H1 (cell line): ENCODE measurements around the gene NACAD. TPM values are rescaled to one million over a fixed set of nuclear protein-coding genes. Genes with fewer than 3 reads are reported as not detected.

Source experiments
- CTCF ChIA-PET: fragments of 300-600 bp; sonication (Branson Sonifier 250); formaldehyde crosslinking; loops from one replicate; lab custom pipeline; 2021; ENCODE audit not compliant: partially characterized antibody; lab: Charles Lee
- POLR2A ChIA-PET: fragments of 300-600 bp; sonication (Branson Sonifier 250); formaldehyde crosslinking; loops from one replicate; lab custom pipeline; 2021; ENCODE audit warnings: inconsistent platforms; ENCODE audit not compliant: partially characterized antibody; lab: Charles Lee
- DNase-seq, 2 experiments: peaks; one replicate each; pipeline versions ENCODE4 v3.0.0 to v3.0.0-alpha.2; 2010 to 2022; ENCODE audit warnings: low spot score in 2 of 2, low read depth in 1 of 2, mixed read lengths in 1 of 2
- FAIRE-seq: peaks from 2 replicates; lab custom pipeline; 2011; peaks lifted over from hg19 to GRCh38; lab: Jason Lieb, UNC
- H2AFZ ChIP-seq: 2 replicates; pipeline ENCODE4 v1.8.1; 2012; ENCODE audit warnings: low read length, inconsistent platforms
- H2AK5ac ChIP-seq: 2 replicates; pipeline ENCODE4 v1.6.1; 2013; ENCODE audit warnings: low read depth, low read length
- H2BK120ac ChIP-seq: replicated peaks from 2 replicates; pipeline ENCODE3; 2013; ENCODE audit warnings: low read depth, low read length, inconsistent platforms
- H2BK12ac ChIP-seq: 2 replicates; pipeline ENCODE4 v1.6.1; 2013; ENCODE audit warnings: low read depth, low read length
- H2BK15ac ChIP-seq: 2 replicates; pipeline ENCODE4 v1.6.1; 2013; ENCODE audit warnings: low read length
- H2BK20ac ChIP-seq: 2 replicates; pipeline ENCODE4 v1.6.1; 2013; ENCODE audit warnings: low read length
- H2BK5ac ChIP-seq: 2 replicates; pipeline ENCODE4 v1.6.1; 2013; ENCODE audit warnings: low read depth, low read length
- H3K14ac ChIP-seq: 2 replicates; pipeline ENCODE4 v1.6.1; 2013; ENCODE audit warnings: inconsistent platforms; ENCODE audit not compliant: insufficient read length
- H3K18ac ChIP-seq: 2 replicates; pipeline ENCODE4 v1.6.1; 2013; ENCODE audit warnings: low read length; ENCODE audit errors: extremely low read depth
- H3K23ac ChIP-seq: 2 replicates; pipeline ENCODE4 v1.6.1; 2013; ENCODE audit warnings: inconsistent platforms; ENCODE audit not compliant: insufficient read length
- H3K23me2 ChIP-seq: 2 replicates; pipeline ENCODE4 v1.6.1; 2013; ENCODE audit warnings: low read depth, low read length
- H3K27ac ChIP-seq: 2 replicates; pipeline ENCODE4 v1.6.1; 2011; ENCODE audit warnings: low read depth, low read length, inconsistent platforms
- H3K27me3 ChIP-seq, 4 experiments: replicated peaks in 1 of 4; 1 replicate in 1 of 4; 2 replicates in 3 of 4; pipeline versions ENCODE4 v1.6.1 to v1.8.1; 2011 to 2013; ENCODE audit warnings: low read length in 3 of 4, mild to moderate bottlenecking in 3 of 4, inconsistent platforms in 2 of 4, mixed read lengths in 2 of 4, moderate library complexity in 1 of 4; ENCODE audit not compliant: control insufficient read depth in 3 of 4, insufficient read depth in 3 of 4; ENCODE audit errors: extremely low read depth in 1 of 4
- H3K36me3 ChIP-seq, 4 experiments: 2 replicates each; pipeline versions ENCODE4 v1.6.1 to v1.8.1; 2011 to 2013; ENCODE audit warnings: mild to moderate bottlenecking in 4 of 4, low read length in 3 of 4, moderate library complexity in 2 of 4, control low read depth in 1 of 4, inconsistent platforms in 1 of 4; ENCODE audit not compliant: insufficient read depth in 4 of 4, control insufficient read depth in 2 of 4
- H3K4ac ChIP-seq: replicated peaks from 2 replicates; pipeline ENCODE3; 2013; ENCODE audit warnings: low read length, low read depth, mixed read lengths, inconsistent platforms; ENCODE audit not compliant: insufficient read length
- H3K4me1 ChIP-seq, 4 experiments: replicated peaks in 1 of 4; 1 replicate in 1 of 4; 2 replicates in 3 of 4; pipeline versions ENCODE4 v1.6.1 to v1.8.1; 2011 to 2013; ENCODE audit warnings: low read length in 3 of 4, inconsistent platforms in 2 of 4, mixed read lengths in 1 of 4; ENCODE audit not compliant: insufficient read depth in 4 of 4, control insufficient read depth in 3 of 4
- H3K4me2 ChIP-seq, 2 experiments: 2 replicates each; pipeline versions ENCODE4 v1.6.1 to v1.8.1; 2011 to 2013; ENCODE audit warnings: low read depth in 2 of 2, low read length in 2 of 2, control low read depth in 1 of 2, inconsistent platforms in 1 of 2, mild to moderate bottlenecking in 1 of 2; ENCODE audit not compliant: insufficient read depth in 1 of 2
- H3K4me3 ChIP-seq, 4 experiments: fragments of 200-600, 300-600 bp in 1 of 4; sonication (generic), shearing (Covaris generic), sonication (Bioruptor Twin) in 1 of 4; 2 replicates each; pipeline versions ENCODE4 v1.5.1 to v1.8.1; 2011 to 2016; ENCODE audit warnings: low read length in 4 of 4, low read depth in 3 of 4, control low read depth in 2 of 4, inconsistent platforms in 2 of 4, mild to moderate bottlenecking in 2 of 4, mixed read lengths in 1 of 4, moderate library complexity in 1 of 4; ENCODE audit not compliant: insufficient read depth in 2 of 4; ENCODE audit errors: extremely low read depth in 1 of 4
- H3K56ac ChIP-seq: replicated peaks from 2 replicates; pipeline ENCODE3; 2013; ENCODE audit warnings: low read depth, mild to moderate bottlenecking, mixed read lengths, low read length, inconsistent platforms; ENCODE audit not compliant: insufficient read length
- H3K79me1 ChIP-seq: 2 replicates; pipeline ENCODE4 v1.6.1; 2013; ENCODE audit warnings: low read depth, low read length, control low read depth
- H3K79me2 ChIP-seq, 2 experiments: 2 replicates each; pipeline versions ENCODE4 v1.6.1 to v1.8.1; 2012 to 2013; ENCODE audit warnings: low read length in 2 of 2, mild to moderate bottlenecking in 2 of 2, inconsistent platforms in 1 of 2; ENCODE audit not compliant: insufficient read depth in 2 of 2, control insufficient read depth in 1 of 2
- H3K9ac ChIP-seq, 4 experiments: replicated peaks in 1 of 4; 1 replicate in 1 of 4; 2 replicates in 3 of 4; pipeline versions ENCODE4 v1.6.1 to v1.8.1; 2011 to 2013; ENCODE audit warnings: low read depth in 3 of 4, low read length in 3 of 4, control low read depth in 2 of 4, mild to moderate bottlenecking in 2 of 4, moderate library complexity in 2 of 4, inconsistent platforms in 1 of 4; ENCODE audit errors: extremely low read depth in 1 of 4
- H3K9me3 ChIP-seq, 2 experiments: 2 replicates each; pipeline versions ENCODE4 v1.6.1 to v1.8.1; 2012 to 2013; ENCODE audit warnings: mild to moderate bottlenecking in 2 of 2, moderate library complexity in 2 of 2, control low read depth in 1 of 2, inconsistent platforms in 1 of 2, low read depth in 1 of 2, low read length in 1 of 2, mixed read lengths in 1 of 2; ENCODE audit not compliant: insufficient read depth in 2 of 2
- H4K20me1 ChIP-seq, 2 experiments: replicated peaks in 1 of 2; 2 replicates each; pipeline versions ENCODE3 to v1.8.1; 2011 to 2013; ENCODE audit warnings: inconsistent platforms in 2 of 2, low read length in 2 of 2, mild to moderate bottlenecking in 1 of 2; ENCODE audit not compliant: insufficient read depth in 2 of 2, control insufficient read depth in 1 of 2
- H4K5ac ChIP-seq: 2 replicates; pipeline ENCODE4 v1.6.1; 2013; ENCODE audit warnings: low read length, low read depth, mixed read lengths, inconsistent platforms; ENCODE audit not compliant: insufficient read length
- H4K8ac ChIP-seq: 2 replicates; pipeline ENCODE4 v1.8.0; 2013; ENCODE audit warnings: mild to moderate bottlenecking, moderate library complexity, low read length, inconsistent platforms; ENCODE audit not compliant: insufficient read depth; ENCODE audit errors: extremely low read depth
- H4K91ac ChIP-seq: replicated peaks from 2 replicates; pipeline ENCODE3; 2013; ENCODE audit warnings: low read length, mixed read lengths, inconsistent platforms; ENCODE audit not compliant: insufficient read length
- CTBP2 ChIP-seq: IDR thresholded peaks from 2 replicates; pipeline ENCODE4 v1.7.0; 2011; ENCODE audit warnings: borderline replicate concordance, mild to moderate bottlenecking, moderate library complexity, mixed read lengths, low read length; ENCODE audit not compliant: insufficient read depth, insufficient read length
- KDM1A ChIP-seq: fragments of 200-600, 300-600 bp; sonication (generic); IDR thresholded peaks from 2 replicates; pipeline ENCODE4 v1.7.1; 2016; ENCODE audit warnings: mild to moderate bottlenecking, low read length, borderline replicate concordance
- KDM5A ChIP-seq: fragments of 200-600 bp; IDR thresholded peaks from 2 replicates; pipeline ENCODE4 v1.7.1; 2012; ENCODE audit warnings: mild to moderate bottlenecking, low read length, inconsistent platforms, mixed read lengths
- PHF8 ChIP-seq: fragments of 200-600 bp; sonication (generic); conservative IDR thresholded peaks from 2 replicates; pipeline ENCODE4 v1.7.1; 2012; ENCODE audit warnings: low read depth, mild to moderate bottlenecking, inconsistent platforms, low read length, moderate library complexity
- RAD21 ChIP-seq, 2 experiments: IDR thresholded peaks in 1 of 2; conservative IDR thresholded peaks in 1 of 2; 2 replicates each; pipeline ENCODE4 v1.6.1; 2011; ENCODE audit warnings: low read depth in 2 of 2, low read length in 2 of 2, improper control_type of control experiment in 1 of 2, inconsistent platforms in 1 of 2, mild to moderate bottlenecking in 1 of 2, moderate library complexity in 1 of 2
- RFX5 ChIP-seq: IDR thresholded peaks from 2 replicates; pipeline ENCODE4 v1.6.1; 2011; ENCODE audit warnings: low read depth, low read length, improper control_type of control experiment, borderline replicate concordance
- WGBS, 2 experiments: shearing (Covaris generic) in 1 of 2; methylation state at CpG; one replicate each; pipeline versions ENCODE4 v1.1.6 to v1.1.7; 2013 to 2015; ENCODE audit warnings: low lambda C conversion rate in 2 of 2, mixed read lengths in 2 of 2, inconsistent platforms in 1 of 2, low coverage in 1 of 2, missing lambda C conversion rate in 1 of 2; ENCODE audit not compliant: insufficient replicate concordance in 2 of 2, insufficient coverage in 1 of 2, insufficient read length in 1 of 2; ENCODE audit errors: extremely low coverage in 1 of 2, missing lambda C conversion rate in 1 of 2; 5-methylcytosine and 5-hydroxymethylcytosine counted together
- polyA plus RNA-seq, 7 experiments: library from polyadenylated mRNA; depleted of rRNA in 3 of 7; stranded (reverse) in 5 of 7; unstranded in 2 of 7; fragments of >200 nt in 5 of 7; fragments of 200-250 nt in 2 of 7; gene quantifications; 1 replicate in 5 of 7; 2 replicates in 1 of 7; 4 replicates in 1 of 7; pipeline versions ENCODE4 v1.2.1 to v1.2.3, GENCODE V29; 2011 to 2013; ENCODE audit warnings: missing spikeins in 2 of 7, mixed read lengths in 2 of 7
- total RNA-seq: library from RNA; stranded (reverse); fragmentation: NEBNext Ultra II Directional; extraction: Animal tissue kit (Norgen Biotek cat#: 25700); gene quantifications from 2 replicates; pipeline ENCODE4 v1.2.1, GENCODE V29; 2021

The NACAD gene
- total and polyA plus RNA-seq, 2 of the 8 experiments (the other 6 are each of a cell fraction or from before 2014, with no cell fraction given): 1.3 to 6.0 TPM

GRCh38 chr7:45131891-45132290 lies 43.1 kb upstream of the NACAD start:
- POLR2A ChIA-PET: interaction anchor here (1.6 kb wide), 1 partner anchor 27 kb away, joined by 7 read pairs; no protein-coding TSS in a partner anchor
- Histone ChIP-seq H3K23ac (no peak overlapping the region), H3K4me3 (no peak overlapping the region), H2BK20ac (no peak overlapping the region), H3K4me1 (no peaks in the 10 kb centered on the region), H2AK5ac (no peak overlapping the region), H4K20me1 (no peaks in the 10 kb centered on the region), H4K5ac (no peak overlapping the region), H2BK12ac (no peak overlapping the region), H2BK120ac (no peak overlapping the region), H3K79me2 (no peaks in the 10 kb centered on the region), H3K27ac (no peak overlapping the region), H2AFZ (no peak overlapping the region), H3K27me3 (no peaks in the 10 kb centered on the region), H4K8ac (no peak overlapping the region), H3K79me1 (no peaks in the 10 kb centered on the region), H2BK15ac (no peak overlapping the region), H3K56ac (no peak overlapping the region), H3K4ac (no peak overlapping the region), H3K23me2 (no peaks in the 10 kb centered on the region), H4K91ac (no peak overlapping the region), H3K36me3 (no peaks in the 10 kb centered on the region), H3K18ac (no peak overlapping the region), H2BK5ac (no peak overlapping the region), H3K4me2 (no peak overlapping the region), H3K14ac (no peak overlapping the region), H3K9ac (no peak overlapping the region), H3K9me3 (no peaks in the 10 kb centered on the region)
- 83% methylated on average over 4 of the region's 4 CpGs; no CpG with 5 or more reads in 1 of the 2 experiments for WGBS, 2 experiments
- no peak for DNase-seq
- TF ChIP-seq KDM1A (no peak), RFX5 (no peak), PHF8 (no peak), KDM5A (no peak), RAD21 (IDR thresholded peaks at IDR 0.05 in 1 of 2, conservative IDR thresholded peaks at IDR 0.05 in 1 of 2; ENCODE audit: low read depth in 2 of 2, low read length in 2 of 2) (no peak), CTBP2 (no peak)
- CTCF ChIA-PET: interaction anchor here (0.6 to 0.7 kb wide), 2 partner anchors 9 to 684 kb away, joined by 3 to 4 read pairs; no protein-coding TSS in a partner anchor
- no peak for FAIRE-seq
